B cell (primary cell): ENCODE measurements around the gene ZBTB16. TPM values are rescaled to one million over a fixed set of nuclear protein-coding genes. Genes with fewer than 3 reads are reported as not detected.

ENCODE experiments used
- ATAC-seq: fragments of 200-7000 bp; cut with Tn5 transposase; one replicate; pipeline ENCODE4 v1.10.0; 2021; ENCODE audit warnings: low read depth, mild to moderate bottlenecking, moderate number of reproducible peaks, moderate library complexity
- CTCF ChIA-PET: fragments of 350-600 bp; sonication (Branson Sonifier 250); formaldehyde crosslinking; loops from one replicate; lab custom pipeline; 2021; ENCODE audit warnings: antibody characterized with exemption, inconsistent platforms; lab: Charles Lee
- POLR2A ChIA-PET: fragments of 350-600 bp; sonication (Branson Sonifier 250); formaldehyde crosslinking; loops from one replicate; lab custom pipeline; 2021; ENCODE audit warnings: antibody characterized with exemption; lab: Charles Lee
- DNase-seq: peaks from one replicate; pipeline ENCODE4 v3.0.0; 2013
- H2AFZ ChIP-seq: 2 replicates; pipeline ENCODE4 v1.6.1; 2012; ENCODE audit warnings: mild to moderate bottlenecking, low read depth, low read length; ENCODE audit not compliant: insufficient read depth, poor library complexity, severe bottlenecking
- H3K27ac ChIP-seq, 2 donors: 1 replicate in 1 of 2; 2 replicates in 1 of 2; pipeline ENCODE4 v1.5.1; 2012 to 2013; ENCODE audit warnings: low read length in 2 of 2, mild to moderate bottlenecking in 2 of 2, moderate library complexity in 1 of 2
- H3K27me3 ChIP-seq, 4 experiments: fragments of 200-600 bp in 1 of 4; sonication (generic) in 1 of 4; replicated peaks in 1 of 4; 1 replicate in 2 of 4; 2 replicates in 2 of 4; pipeline versions ENCODE4 v1.6.1 to v1.7.0; 2013 to 2016; ENCODE audit warnings: low read length in 3 of 4, mild to moderate bottlenecking in 2 of 4, mixed read lengths in 1 of 4, moderate library complexity in 1 of 4; ENCODE audit not compliant: insufficient read depth in 4 of 4, control insufficient read depth in 3 of 4; ENCODE audit errors: control extremely low read depth in 1 of 4
- H3K36me3 ChIP-seq, 2 experiments: replicated peaks in 1 of 2; 1 replicate in 1 of 2; 2 replicates in 1 of 2; pipeline versions ENCODE4 v1.6.1 to v1.7.1; 2013; ENCODE audit warnings: low read length in 1 of 2; ENCODE audit not compliant: insufficient read depth in 2 of 2, control insufficient read depth in 1 of 2; ENCODE audit errors: control extremely low read depth in 1 of 2, extremely low read depth in 1 of 2
- H3K4me1 ChIP-seq, 2 donors: fragments of 200-600 bp in 1 of 2; sonication (generic) in 1 of 2; 1 replicate in 1 of 2; 2 replicates in 1 of 2; pipeline versions ENCODE4 v1.5.1 to v1.6.1; 2013 to 2017; ENCODE audit warnings: low read length in 2 of 2; ENCODE audit not compliant: control insufficient read depth in 2 of 2, insufficient read depth in 2 of 2
- H3K4me2 ChIP-seq: replicated peaks from 2 replicates; pipeline ENCODE3; 2012; ENCODE audit warnings: mild to moderate bottlenecking, low read depth, low read length; ENCODE audit not compliant: poor library complexity, severe bottlenecking
- H3K4me3 ChIP-seq, 5 experiments: fragments of 200-600 bp in 1 of 5; sonication (generic) in 1 of 5; 1 replicate in 3 of 5; 2 replicates in 2 of 5; pipeline versions ENCODE4 v1.5.1 to v1.7.0; 2011 to 2016; ENCODE audit warnings: low read length in 4 of 5, mild to moderate bottlenecking in 4 of 5, low read depth in 2 of 5, control low read depth in 1 of 5, moderate library complexity in 1 of 5; ENCODE audit not compliant: insufficient read depth in 1 of 5; ENCODE audit errors: control extremely low read depth in 1 of 5, extremely low read depth in 1 of 5
- H3K79me2 ChIP-seq: fragments of 200-600 bp; sonication (generic); one replicate; pipeline ENCODE4 v1.6.0; 2016; ENCODE audit warnings: low read length; ENCODE audit not compliant: control insufficient read depth, insufficient read depth
- H3K9ac ChIP-seq: fragments of 200-600 bp; sonication (generic); 2 replicates; pipeline ENCODE4 v1.6.1; 2017; ENCODE audit warnings: mild to moderate bottlenecking, low read length, moderate library complexity
- H3K9me3 ChIP-seq, 3 donors: one replicate each; pipeline versions ENCODE4 v1.6.1 to v1.7.1; 2013; ENCODE audit warnings: low read length in 2 of 3; ENCODE audit not compliant: control insufficient read depth in 2 of 3, insufficient read depth in 1 of 3; ENCODE audit errors: control extremely low read depth in 1 of 3
- H4K20me1 ChIP-seq: 2 replicates; pipeline ENCODE4 v1.6.0; 2012; ENCODE audit warnings: mild to moderate bottlenecking, low read length; ENCODE audit not compliant: insufficient read depth, control insufficient read depth, poor library complexity, severe bottlenecking
- H3K27ac Mint-ChIP-seq: one replicate; pipeline ENCODE4 v1.8.0; 2021; ENCODE audit warnings: mixed read lengths
- H3K27me3 Mint-ChIP-seq: one replicate; pipeline ENCODE4 v1.8.0; 2021; ENCODE audit warnings: mixed read lengths
- H3K4me1 Mint-ChIP-seq: one replicate; pipeline ENCODE4 v1.8.0; 2021; ENCODE audit warnings: mixed read lengths
- H3K4me3 Mint-ChIP-seq: one replicate; pipeline ENCODE4 v1.8.0; 2021; ENCODE audit warnings: mixed read lengths
- H3K9me3 Mint-ChIP-seq: one replicate; pipeline ENCODE4 v1.8.0; 2022; ENCODE audit warnings: mixed read lengths; ENCODE audit not compliant: insufficient read depth
- CTCF ChIP-seq: fragments of 200-600 bp; IDR thresholded peaks from one replicate; pipeline ENCODE4 v1.8.0; 2022; ENCODE audit warnings: antibody characterized with exemption, mild to moderate bottlenecking
- EZH2 ChIP-seq: IDR thresholded peaks from 2 replicates; pipeline ENCODE4 v1.6.1; 2012; ENCODE audit warnings: borderline replicate concordance, low read depth, mild to moderate bottlenecking, moderate library complexity, low read length; ENCODE audit not compliant: insufficient read depth, poor library complexity, severe bottlenecking
- WGBS: methylation state at CpG from one replicate; pipeline ENCODE4 v1.1.5; 2013; ENCODE audit warnings: missing lambda C conversion rate; ENCODE audit not compliant: insufficient coverage; 5-methylcytosine and 5-hydroxymethylcytosine counted together
- intact Hi-C: fragments of 100-400 bp; cut with micrococcal nuclease; formaldehyde crosslinking; loops from one replicate; pipeline ENCODE4 v1.10.0; 2022
- polyA plus RNA-seq: library from polyadenylated mRNA; depleted of rRNA; stranded (reverse); fragments of >200 nt; gene quantifications from 2 replicates; pipeline ENCODE4 v1.2.3, GENCODE V29; 2012
- total RNA-seq, 2 donors: library from RNA; stranded (reverse); fragments of 120-200 nt in 1 of 2; gene quantifications; 1 replicate in 1 of 2; 2 replicates in 1 of 2; pipeline versions ENCODE4 v1.2.3 to v1.2.4, GENCODE V29; 2013 to 2022

ZBTB16 gene
- total and polyA plus RNA-seq, 2 donors (not counting 1 experiment from before 2014, with no cell fraction given), result 16.0 to 20.6 TPM

- Histone ChIP-seq H3K9me3 (no peaks in the 10 kb centered on the region), H4K20me1 (no peaks in the 10 kb centered on the region), H3K79me2 (no peaks in the 10 kb centered on the region), H3K27ac (no peak overlapping the region), H3K9ac (no peak overlapping the region), H3K4me3 (no peak overlapping the region), H3K36me3 (no peaks in the 10 kb centered on the region), H3K4me2 (no peak overlapping the region), H3K27me3 (peaks cover 0 to 43% (median 15%) of the 10 kb centered on the region in 4 experiments), H3K4me1 (no peaks in the 10 kb centered on the region), H2AFZ (no peak overlapping the region)
- ChIA-PET CTCF (no interaction called here), POLR2A (no interaction called here)
- no peaks in the 10 kb centered on the region for H3K4me1 Mint-ChIP-seq
- TF ChIP-seq CTCF (no peak), EZH2 (no peak)
- DNase-seq (no peak), ATAC-seq (no peak)
- intact Hi-C loops, result no loop called here
- no peak overlapping the region for H3K27ac Mint-ChIP-seq
- peaks cover 69% of the 10 kb centered on the region for H3K27me3 Mint-ChIP-seq
- no peaks in the 10 kb centered on the region for H3K9me3 Mint-ChIP-seq
- no peak overlapping the region for H3K4me3 Mint-ChIP-seq
- 46% methylated on average over 1 of the region's 3 CpGs for WGBS
Observed at GRCh38 chr11:114274637-114275036, 215.1 kb downstream of the ZBTB16 start.

GRCh38 chr11:114275280-114275679 is 215.8 kb downstream of the ZBTB16 start:
- ATAC-seq (no peak), DNase-seq (no peak)
- H3K36me3 ChIP-seq, result no peaks in the 10 kb centered on the region
- Mint-ChIP-seq H3K27ac (no peak overlapping the region), H3K4me1 (no peaks in the 10 kb centered on the region), H3K9me3 (no peaks in the 10 kb centered on the region), H3K27me3 (peaks cover 72% of the 10 kb centered on the region), H3K4me3 (no peak overlapping the region)
- H2AFZ ChIP-seq, result no peak overlapping the region
- H3K27ac ChIP-seq, result no peak overlapping the region
- ChIA-PET POLR2A (no interaction called here), CTCF (no interaction called here)
- H3K9ac ChIP-seq, result no peak overlapping the region
- H4K20me1 ChIP-seq, result no peaks in the 10 kb centered on the region
- intact Hi-C loops, result no loop called here
- TF ChIP-seq EZH2 (no peak), CTCF (no peak)
- no peaks in the 10 kb centered on the region for H3K9me3 ChIP-seq
- no peaks in the 10 kb centered on the region for H3K79me2 ChIP-seq
- no peak overlapping the region for H3K4me3 ChIP-seq
- WGBS, result 87% methylated on average over 3 of the region's 3 CpGs
- H3K27me3 ChIP-seq, result peaks cover 0 to 42% (median 14%) of the 10 kb centered on the region in 4 experiments
- no peaks in the 10 kb centered on the region for H3K4me1 ChIP-seq
- no peak overlapping the region for H3K4me2 ChIP-seq
